OCI-LY7 (cell line): ENCODE results near the gene KCNK4.

Experiments used
- EZH2phosphoT487 ChIP-seq: fragments of 200-600 bp; sonication (generic); IDR thresholded peaks from 2 replicates; pipeline ENCODE4 v1.6.1; 2018; ENCODE audit warnings: low read depth, borderline replicate concordance, mild to moderate bottlenecking, mixed run types, antibody characterized with exemption, low read length, moderate library complexity, mixed read lengths
- TF ChIP-seq, protein P1 (sequence below): fragments of 200-600 bp; sonication (generic); conservative IDR thresholded peaks from 2 replicates; pipeline ENCODE4 v1.5.1; 2014; ENCODE audit warnings: mild to moderate bottlenecking, antibody characterized with exemption, low read length, moderate library complexity, mixed read lengths

GRCh38 chr11:64245797-64246620 lies 45.1 kb upstream of the KCNK4 start:
- TF ChIP-seq, protein P1, sequence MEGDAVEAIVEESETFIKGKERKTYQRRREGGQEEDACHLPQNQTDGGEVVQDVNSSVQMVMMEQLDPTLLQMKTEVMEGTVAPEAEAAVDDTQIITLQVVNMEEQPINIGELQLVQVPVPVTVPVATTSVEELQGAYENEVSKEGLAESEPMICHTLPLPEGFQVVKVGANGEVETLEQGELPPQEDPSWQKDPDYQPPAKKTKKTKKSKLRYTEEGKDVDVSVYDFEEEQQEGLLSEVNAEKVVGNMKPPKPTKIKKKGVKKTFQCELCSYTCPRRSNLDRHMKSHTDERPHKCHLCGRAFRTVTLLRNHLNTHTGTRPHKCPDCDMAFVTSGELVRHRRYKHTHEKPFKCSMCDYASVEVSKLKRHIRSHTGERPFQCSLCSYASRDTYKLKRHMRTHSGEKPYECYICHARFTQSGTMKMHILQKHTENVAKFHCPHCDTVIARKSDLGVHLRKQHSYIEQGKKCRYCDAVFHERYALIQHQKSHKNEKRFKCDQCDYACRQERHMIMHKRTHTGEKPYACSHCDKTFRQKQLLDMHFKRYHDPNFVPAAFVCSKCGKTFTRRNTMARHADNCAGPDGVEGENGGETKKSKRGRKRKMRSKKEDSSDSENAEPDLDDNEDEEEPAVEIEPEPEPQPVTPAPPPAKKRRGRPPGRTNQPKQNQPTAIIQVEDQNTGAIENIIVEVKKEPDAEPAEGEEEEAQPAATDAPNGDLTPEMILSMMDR, result no peak
- TF ChIP-seq EZH2phosphoT487, result no peak
